ENCODE data around the gene NAGLU.
"Not testable (repeated sequence)": the region's sequence is repeated elsewhere in the genome, so short reads cannot be mapped to it uniquely, and the experiment has no call there.

Gene NAGLU

GRCh38 chr17:42521666-42522262 lies 14.3 kb upstream of the NAGLU start:
- no peak for DNase-seq

- DNase-seq: no peak
Measured at GRCh38 chr17:42522263-42522790, 13.7 kb upstream of the NAGLU start.

DNA sequence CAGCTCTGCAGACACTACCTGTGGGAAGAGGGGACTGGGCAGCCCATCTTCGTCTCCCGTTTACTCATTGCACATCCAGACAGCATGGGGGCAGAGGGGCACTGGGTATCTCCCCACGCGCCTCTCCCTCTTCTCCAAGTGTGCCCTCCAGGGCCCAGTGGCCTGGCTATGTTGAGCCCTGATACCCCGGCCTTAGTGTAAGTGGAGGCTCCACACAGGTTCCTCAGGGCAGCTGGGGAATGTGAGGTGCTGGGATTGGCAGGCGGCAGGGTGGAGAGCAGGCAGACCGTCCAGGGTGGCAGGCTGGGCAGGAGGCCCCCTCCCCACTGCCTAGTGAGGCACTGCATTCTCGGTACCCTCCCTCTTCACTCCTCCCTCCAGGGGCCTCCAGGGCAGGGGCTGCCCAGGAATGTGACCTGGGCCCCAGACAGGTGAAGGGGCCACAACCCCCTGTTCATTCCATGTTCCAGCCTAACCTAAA lies 13.2 kb upstream of the NAGLU start:
- no peak for DNase-seq

GRCh38 chr17:42525221-42525620 lies 10.8 kb upstream of the NAGLU start:
- DNase-seq: no peak

- DNase-seq: no peak
Measured at GRCh38 chr17:42526031-42526444, 10.0 kb upstream of the NAGLU start.

GRCh38 chr17:42527932-42528331 lies 8.1 kb upstream of the NAGLU start:
- no peak for DNase-seq

- no peak for DNase-seq
Measured at GRCh38 chr17:42529061-42529460, 7.0 kb upstream of the NAGLU start.

DNA sequence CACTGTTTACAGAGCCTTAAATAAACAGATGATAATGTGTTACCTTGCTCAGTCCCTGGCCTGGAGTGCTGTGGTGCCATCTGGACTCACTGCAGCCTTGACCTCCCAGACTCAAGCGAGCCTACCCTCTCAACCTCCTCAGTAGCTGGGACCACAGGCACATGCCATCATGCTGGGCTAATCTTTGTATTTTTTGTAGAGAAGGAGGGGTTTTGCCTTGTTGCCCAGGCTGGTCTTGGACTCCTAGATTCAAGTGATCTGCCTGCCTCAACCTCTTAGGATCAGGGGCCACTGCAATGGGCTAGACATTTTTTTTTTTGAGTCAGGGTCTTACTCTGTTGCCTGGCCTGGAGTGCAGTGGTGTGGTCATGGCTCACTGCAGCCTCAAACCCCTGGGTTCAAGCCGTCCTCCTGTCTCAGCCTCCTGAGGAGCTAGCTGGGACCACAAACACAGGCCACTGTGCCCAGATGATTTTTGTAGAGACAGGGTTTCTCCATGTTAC lies 5.0 kb upstream of the NAGLU start:
- DNase-seq: no peak

DNA sequence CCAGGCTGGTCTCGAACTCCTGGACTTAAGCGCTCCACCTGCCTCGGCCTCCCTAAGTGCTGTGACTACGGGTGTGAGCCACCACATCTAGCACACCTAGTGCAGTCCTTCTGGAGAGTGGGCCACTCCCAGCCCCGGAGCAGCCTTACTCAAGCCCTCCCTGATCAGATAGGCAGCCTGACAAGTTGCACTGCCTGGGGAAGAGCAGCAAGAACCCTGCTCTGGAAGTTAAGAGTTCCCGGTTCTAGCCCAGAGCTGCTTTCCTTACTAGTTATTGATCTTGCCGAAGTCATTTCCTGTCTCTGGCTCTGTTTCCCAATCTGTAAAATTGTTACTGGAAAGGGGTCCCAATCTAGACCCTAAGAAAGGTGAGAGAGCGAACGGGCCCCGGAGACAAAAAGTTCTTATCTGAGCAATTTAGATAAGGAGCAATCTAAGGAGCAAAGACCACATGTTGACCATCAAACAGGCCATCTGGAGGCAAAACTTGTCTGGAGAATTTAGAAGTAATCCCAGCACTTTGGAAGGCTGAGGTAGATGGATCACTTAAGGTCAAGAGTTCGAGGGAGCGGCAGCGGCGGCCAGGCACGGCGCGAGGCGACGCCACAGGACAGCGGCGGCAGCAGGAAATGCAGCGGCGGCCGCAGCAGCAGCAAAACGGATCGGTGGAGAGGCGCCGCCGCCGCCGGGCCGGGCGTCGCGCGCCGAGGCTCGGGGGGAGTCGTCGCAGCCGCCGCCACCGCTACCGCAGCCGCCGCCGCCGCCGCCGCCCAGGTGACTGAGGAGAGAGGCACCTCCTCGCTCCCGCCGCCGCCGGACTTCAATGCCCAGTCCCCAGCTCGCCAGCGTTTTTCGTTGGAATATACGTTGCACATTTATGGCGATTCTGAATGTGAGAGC lies 4.3 kb upstream of the NAGLU start:
- peak; percentile 64 for DNase-seq

- DNase-seq: no peak
Measured at GRCh38 chr17:42535155-42536047, 640 bp upstream of the NAGLU start.

DNA sequence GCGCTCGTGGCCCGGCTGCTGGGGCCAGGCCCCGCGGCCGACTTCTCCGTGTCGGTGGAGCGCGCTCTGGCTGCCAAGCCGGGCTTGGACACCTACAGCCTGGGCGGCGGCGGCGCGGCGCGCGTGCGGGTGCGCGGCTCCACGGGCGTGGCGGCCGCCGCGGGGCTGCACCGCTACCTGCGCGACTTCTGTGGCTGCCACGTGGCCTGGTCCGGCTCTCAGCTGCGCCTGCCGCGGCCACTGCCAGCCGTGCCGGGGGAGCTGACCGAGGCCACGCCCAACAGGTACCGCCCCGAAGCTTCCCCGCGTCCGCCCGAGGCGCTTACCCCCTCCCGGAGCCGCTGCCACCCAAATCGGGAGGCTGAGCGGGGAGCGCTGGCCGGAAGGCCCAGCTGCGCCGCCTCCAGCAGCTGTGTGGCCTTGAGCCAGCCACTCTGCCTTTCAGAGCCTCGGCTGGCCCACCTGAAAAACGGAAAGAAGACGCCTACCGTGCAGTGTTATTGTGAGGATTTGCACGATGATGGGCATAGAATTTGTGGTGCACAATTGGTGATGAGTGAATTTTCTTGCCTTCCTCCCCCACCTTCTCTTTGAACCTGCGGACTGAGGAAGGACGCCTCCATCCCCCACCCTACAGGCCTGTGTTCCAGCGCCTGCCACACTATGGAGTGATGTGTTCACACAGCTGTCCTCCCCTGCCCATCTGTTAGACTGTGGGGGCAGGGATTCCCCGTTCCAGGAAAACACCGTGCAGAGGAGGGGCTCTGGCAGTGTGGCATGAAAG lies 523 bp downstream of the NAGLU start:
- DNase-seq: peak; percentile 86 to 87

GRCh38 chr17:42537156-42537805 lies 1.2 kb downstream of the NAGLU start:
- DNase-seq: no peak

GRCh38 chr17:42537826-42538451 lies 1.9 kb downstream of the NAGLU start:
- no peak for DNase-seq

- no peak for DNase-seq
Measured at GRCh38 chr17:42538482-42538881, 2.4 kb downstream of the NAGLU start.

DNA sequence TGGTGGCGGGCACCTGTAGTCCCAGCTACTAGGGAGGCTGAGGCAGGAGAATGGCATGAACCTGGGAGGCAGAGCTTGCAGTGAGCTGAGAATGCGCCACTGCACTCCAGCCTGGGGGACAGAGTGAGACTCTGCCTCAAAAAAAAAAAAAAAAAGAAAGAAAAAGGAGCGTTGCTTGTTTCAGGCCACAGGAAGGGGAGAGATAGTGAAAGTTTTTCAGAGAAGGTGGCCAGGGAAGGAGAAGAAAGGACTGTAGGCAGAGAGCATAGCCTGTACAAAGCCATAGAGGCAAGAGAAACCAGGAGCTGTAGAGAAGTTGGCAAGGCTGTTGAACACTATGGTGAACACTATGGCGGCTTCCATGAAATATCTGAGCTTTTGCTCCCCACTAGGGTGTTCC lies 4.5 kb downstream of the NAGLU start:
- not testable (repeated sequence) for DNase-seq

DNA sequence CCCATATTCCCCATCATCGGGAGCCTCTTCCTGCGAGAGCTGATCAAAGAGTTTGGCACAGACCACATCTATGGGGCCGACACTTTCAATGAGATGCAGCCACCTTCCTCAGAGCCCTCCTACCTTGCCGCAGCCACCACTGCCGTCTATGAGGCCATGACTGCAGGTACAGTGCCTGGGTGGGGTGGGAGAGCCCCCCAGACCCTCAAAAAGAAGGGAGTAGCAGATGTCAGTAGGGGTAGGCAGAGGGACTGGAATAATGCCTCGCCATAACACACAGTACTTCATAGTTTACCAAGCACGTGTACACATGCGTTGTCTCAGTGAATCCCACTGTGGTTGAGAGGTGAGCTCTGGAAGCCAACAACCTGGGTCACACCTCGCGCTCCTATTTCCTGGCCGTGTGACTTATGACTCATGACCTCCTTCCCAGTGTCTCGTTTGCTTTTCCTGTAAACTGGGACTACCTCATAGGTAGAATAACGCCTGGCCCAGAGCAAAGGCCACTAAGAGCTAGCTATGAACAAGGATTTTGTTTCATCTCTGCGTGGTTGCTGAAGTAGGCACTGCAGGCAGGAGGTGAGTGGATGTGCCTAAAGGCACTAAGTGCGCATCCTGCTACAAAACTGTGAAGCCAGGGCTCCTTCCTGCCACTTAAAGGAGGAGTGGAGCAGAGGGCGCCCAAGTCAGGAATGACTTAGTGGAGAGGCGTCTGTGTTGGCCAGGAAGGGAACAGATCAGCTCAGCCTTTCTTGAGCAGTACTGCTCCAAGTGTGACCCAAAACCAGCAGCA lies 5.2 kb downstream of the NAGLU start:
- no peak for DNase-seq

DNA sequence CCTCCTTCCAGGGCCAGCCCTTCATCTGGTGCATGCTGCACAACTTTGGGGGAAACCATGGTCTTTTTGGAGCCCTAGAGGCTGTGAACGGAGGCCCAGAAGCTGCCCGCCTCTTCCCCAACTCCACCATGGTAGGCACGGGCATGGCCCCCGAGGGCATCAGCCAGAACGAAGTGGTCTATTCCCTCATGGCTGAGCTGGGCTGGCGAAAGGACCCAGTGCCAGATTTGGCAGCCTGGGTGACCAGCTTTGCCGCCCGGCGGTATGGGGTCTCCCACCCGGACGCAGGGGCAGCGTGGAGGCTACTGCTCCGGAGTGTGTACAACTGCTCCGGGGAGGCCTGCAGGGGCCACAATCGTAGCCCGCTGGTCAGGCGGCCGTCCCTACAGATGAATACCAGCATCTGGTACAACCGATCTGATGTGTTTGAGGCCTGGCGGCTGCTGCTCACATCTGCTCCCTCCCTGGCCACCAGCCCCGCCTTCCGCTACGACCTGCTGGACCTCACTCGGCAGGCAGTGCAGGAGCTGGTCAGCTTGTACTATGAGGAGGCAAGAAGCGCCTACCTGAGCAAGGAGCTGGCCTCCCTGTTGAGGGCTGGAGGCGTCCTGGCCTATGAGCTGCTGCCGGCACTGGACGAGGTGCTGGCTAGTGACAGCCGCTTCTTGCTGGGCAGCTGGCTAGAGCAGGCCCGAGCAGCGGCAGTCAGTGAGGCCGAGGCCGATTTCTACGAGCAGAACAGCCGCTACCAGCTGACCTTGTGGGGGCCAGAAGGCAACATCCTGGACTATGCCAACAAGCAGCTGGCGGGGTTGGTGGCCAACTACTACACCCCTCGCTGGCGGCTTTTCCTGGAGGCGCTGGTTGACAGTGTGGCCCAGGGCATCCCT lies 7.4 kb downstream of the NAGLU start:
- DNase-seq: no peak

- no peak for DNase-seq
Measured at GRCh38 chr17:42544874-42545283, 8.8 kb downstream of the NAGLU start.
